ENCODE measurements around the gene TMIGD2. TPM values are rescaled to one million over a fixed set of nuclear protein-coding genes. Genes with fewer than 3 reads are reported as not detected.

TMIGD2 gene
- total RNA-seq, 1 donor from 2014 or later = 20.9 TPM

DNA sequence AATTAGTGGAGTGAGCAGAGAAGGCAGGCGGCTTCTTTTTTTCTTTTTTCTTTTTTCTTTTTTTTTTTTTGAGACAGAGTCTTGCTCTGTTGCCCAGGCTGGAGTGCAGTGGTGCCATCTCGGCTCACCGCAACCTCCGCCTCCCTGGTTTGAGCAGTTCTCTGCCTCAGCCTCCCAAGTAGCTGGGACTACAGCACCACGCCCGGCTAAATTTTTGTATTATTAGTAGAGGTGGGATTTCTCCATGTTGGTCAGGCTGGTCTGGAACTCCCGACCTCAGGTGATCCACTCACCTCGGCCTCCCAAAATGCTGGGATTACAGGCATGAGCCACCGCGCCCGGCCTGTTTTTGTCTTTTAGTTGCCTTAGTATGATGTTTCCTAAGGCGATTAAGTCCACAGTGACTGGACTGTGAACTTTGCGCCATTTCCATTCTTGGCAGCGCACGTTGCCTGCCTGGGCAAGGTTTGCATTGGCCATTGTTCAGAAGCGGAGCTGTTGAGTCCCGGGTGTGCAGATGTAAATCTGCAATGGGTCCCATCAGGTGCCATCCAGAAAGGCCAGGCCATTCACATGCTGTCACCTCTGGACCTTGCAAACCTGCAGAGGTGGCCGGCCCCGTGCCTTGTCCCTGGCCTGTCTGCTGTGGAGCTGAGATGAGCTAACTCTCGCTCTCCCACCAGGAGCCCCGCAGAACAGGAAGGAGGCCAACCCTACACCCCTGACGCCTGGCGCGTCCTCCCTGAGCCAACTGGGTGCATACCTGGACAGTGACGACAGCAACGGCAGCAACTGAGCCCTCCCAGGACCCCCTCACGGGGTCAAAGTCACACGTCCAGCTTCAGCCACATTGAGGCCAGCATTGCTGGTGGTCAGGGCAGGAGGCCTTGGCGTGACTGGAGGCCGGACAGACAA lies 34.0 kb downstream of the TMIGD2 start:
- intact Hi-C loops (cut with micrococcal nuclease) = loop anchor here (1.0 to 2.0 kb wide), 3 partner anchors 84 to 257 kb away; partner anchors contain the start of gene SH3GL1

- intact Hi-C loops (cut with micrococcal nuclease) = loop anchor here (1.0 to 2.0 kb wide), 3 partner anchors 85 to 258 kb away; partner anchors contain the start of gene SH3GL1
Measured at GRCh38 chr19:4267101-4267900, 34.9 kb downstream of the TMIGD2 start.

GRCh38 chr19:4266253-4267000 lies 35.8 kb downstream of the TMIGD2 start:
- intact Hi-C loops (cut with micrococcal nuclease) = loop anchor here (2.0 kb wide), 1 partner anchor 258 kb away; no protein-coding TSS in a partner anchor

DNA sequence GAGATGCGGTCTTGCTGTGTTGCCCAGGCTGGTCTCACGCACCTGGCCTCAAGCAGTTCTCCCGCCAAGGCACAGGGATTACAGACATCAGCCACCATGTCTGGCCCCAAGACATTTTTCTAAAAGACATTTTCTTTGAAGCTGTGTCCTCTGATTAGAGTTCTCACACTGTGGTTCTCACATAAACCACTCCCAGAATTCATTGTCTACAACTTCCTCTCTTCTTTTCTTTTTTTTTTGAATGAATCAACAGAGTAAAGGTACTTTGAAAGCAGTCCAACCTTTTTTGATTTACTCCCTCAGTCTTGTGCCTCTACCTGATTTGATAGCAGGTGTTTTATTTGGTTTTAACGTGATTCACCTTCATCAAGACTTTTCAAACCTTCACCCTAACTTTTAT lies 37.4 kb downstream of the TMIGD2 start:
- intact Hi-C loops (cut with micrococcal nuclease) = no loop called here

DNA sequence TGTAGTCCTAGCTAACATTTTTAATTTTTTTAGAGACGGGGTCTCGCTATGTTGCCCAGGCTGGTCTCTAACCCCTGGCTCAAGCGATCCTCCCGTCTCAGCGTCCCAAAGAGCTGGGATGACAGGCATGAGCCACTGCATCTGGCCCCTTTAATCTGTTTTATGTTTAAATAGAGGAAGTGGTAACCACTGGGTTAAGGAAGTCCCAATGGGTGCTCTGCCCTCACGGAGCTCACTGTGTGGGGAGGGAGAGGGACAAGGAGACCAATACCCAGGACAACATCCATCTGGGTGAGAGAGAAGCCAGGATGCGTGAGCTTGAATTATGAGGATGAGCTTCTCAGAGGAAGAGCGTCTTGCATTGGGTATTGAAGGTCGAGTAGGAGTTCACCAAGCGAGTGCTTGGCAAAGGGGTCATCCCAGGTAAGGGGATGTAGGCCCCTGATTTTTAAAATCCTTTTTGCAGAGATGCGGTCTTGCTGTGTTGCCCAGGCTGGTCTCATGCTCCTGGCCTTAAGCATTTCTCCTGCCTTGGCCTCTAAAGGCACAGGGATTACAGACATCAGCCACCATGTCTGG lies 41.5 kb downstream of the TMIGD2 start:
- intact Hi-C loops (cut with micrococcal nuclease) = no loop called here

DNA sequence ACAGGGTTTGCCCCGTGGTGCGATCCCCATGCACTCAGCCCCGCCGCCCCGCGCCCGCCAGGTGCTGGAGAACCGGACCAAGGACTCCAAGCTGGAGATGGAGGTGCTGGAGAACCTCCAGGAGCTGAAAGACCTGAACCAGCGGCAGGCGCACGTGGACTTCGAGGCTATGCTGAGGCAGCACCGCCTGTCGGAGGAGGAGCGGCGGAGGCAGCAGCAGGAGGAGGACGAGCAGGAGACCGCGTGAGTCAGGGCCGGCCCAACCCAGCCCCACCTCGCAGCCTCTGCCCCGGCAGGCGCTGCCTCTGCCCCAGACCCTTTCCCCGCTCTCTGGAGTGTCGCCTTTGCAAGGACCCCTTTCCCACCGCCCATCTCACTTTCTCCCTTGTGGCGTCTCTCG lies 44.0 kb downstream of the TMIGD2 start:
- intact Hi-C loops (cut with micrococcal nuclease) = no loop called here

DNA sequence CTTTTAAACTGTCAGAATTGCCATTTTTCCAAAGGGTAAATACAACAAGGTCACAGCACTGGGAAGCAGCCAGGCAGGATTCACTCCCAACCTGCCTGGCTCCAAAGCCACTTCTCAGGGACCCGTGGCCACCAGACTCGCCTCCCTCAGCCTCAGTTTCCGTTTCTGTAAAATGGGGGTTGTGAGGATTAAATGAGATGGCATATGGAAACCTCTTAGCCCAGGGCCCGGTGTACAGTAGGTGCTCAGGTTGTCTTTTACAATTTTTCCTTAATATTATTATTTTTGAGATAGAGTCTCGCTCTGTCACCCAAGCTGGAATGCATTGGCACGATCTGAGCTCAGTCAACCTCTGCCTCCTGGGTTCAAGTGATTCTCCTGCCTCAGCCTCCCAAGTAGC lies 45.2 kb downstream of the TMIGD2 start:
- intact Hi-C loops (cut with micrococcal nuclease) = no loop called here

DNA sequence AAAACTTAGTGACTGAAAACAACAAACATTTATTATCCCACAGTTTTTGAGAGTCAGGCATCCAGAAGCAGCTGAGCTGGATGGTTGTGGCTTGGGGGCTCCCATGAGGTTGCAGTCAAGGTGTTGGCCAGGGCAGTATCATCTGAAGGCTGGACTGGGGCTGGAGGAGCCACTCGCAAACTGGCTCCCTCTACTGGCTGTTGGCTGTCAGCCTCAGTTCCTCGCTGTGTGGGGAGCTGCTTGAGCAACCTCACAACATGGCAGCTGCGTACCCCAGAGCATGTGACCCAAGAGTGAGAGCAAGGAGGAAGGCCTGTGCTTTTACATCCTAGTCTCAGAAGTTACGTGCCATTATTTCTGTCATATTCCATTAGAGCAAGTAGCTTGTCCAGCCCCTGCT lies 45.6 kb downstream of the TMIGD2 start:
- intact Hi-C loops (cut with micrococcal nuclease) = no loop called here

- intact Hi-C loops (cut with micrococcal nuclease) = loop anchor here (1.0 to 2.0 kb wide), 4 partner anchors 96 to 484 kb away; partner anchors contain the start of genes HDGFL2, MPND, MRPL54 and SH3GL1
Measured at GRCh38 chr19:4246767-4247593, 55.2 kb downstream of the TMIGD2 start, which contains the start of gene YJU2. Gene YJU2, plus strand, starts transcription at chr19:4247080. Its CDS starts 67 bp downstream, at chr19:4247147.

GRCh38 chr19:4245938-4246337 lies 56.3 kb downstream of the TMIGD2 start:
- intact Hi-C loops (cut with micrococcal nuclease) = loop anchor here (2.0 kb wide), 2 partner anchors 227 to 483 kb away; partner anchors contain the start of genes HDGFL2 and MRPL54

Other genes with a start within 250 kb of the TMIGD2 start
- gene ZBTB7A, start 235.5 kb downstream of the TMIGD2 start, total RNA-seq = 38.3 and 41.6 TPM in 2 replicates
- gene MAP2K2, start 178.3 kb downstream of the TMIGD2 start, total RNA-seq = 135 and 138 TPM in 2 replicates
- gene CREB3L3, start 148.8 kb downstream of the TMIGD2 start, total RNA-seq = 0.84 and 1.3 TPM in 2 replicates
- gene SIRT6, start 119.8 kb downstream of the TMIGD2 start, total RNA-seq = 34.4 and 35.6 TPM in 2 replicates
- gene ANKRD24, start 119.7 kb downstream of the TMIGD2 start, total RNA-seq = 0.43 and 0.52 TPM in 2 replicates
- 2.6 and 2.8 TPM in 2 replicates for gene EBI3, start 72.9 kb downstream of the TMIGD2 start, total RNA-seq
- 24.2 and 27.1 TPM in 2 replicates for gene YJU2, start 55.3 kb downstream of the TMIGD2 start, total RNA-seq
- gene SHD, start 23.1 kb downstream of the TMIGD2 start, total RNA-seq = not detected in 2 replicates
- 12.6 and 13.8 TPM in 2 replicates for gene FSD1, start 2.2 kb upstream of the TMIGD2 start, total RNA-seq
- gene STAP2, start 36.4 kb upstream of the TMIGD2 start, total RNA-seq = 10.4 and 10.6 TPM in 2 replicates
- gene MPND, start 41.2 kb upstream of the TMIGD2 start, total RNA-seq = 22.7 and 24.8 TPM in 2 replicates
- gene SH3GL1, start 98.2 kb upstream of the TMIGD2 start, total RNA-seq = 60.4 and 63.9 TPM in 2 replicates
- 96.5 and 102 TPM in 2 replicates for gene CHAF1A, start 100.3 kb upstream of the TMIGD2 start, total RNA-seq
- gene UBXN6, start 155.4 kb upstream of the TMIGD2 start, total RNA-seq = 40.8 and 41.4 TPM in 2 replicates
- 58.8 and 63.3 TPM in 2 replicates for gene HDGFL2, start 169.9 kb upstream of the TMIGD2 start, total RNA-seq
- not detected in 2 replicates for gene PLIN4, start 216.1 kb upstream of the TMIGD2 start, total RNA-seq
- not detected in 2 replicates for gene PLIN5, start 232.8 kb upstream of the TMIGD2 start, total RNA-seq
- gene LRG1, start 237.6 kb upstream of the TMIGD2 start, total RNA-seq = 0.18 and 0.30 TPM in 2 replicates

Measured in T-helper 2 cell treated with Interferon-gamma antibody and Interleukin-4, amounts not matched to agents 100 ng/mL and 5 ng/mL, for 36 hours (primary cell).